Measurements from ENCODE around the gene NAT8L.

NAT8L gene

GRCh38 chr4:2080429-2081300 is 21.5 kb downstream of the NAT8L start:
- DNase-seq (ENCODE audit: insufficient read length, low spot score), result no peak
- no peak for TF ChIP-seq CTCF (IDR thresholded peaks at IDR 0.05; ENCODE audit: insufficient read depth, missing control alignments)
- FAIRE-seq, result no peak

GRCh38 chr4:2081540-2081939 is 22.4 kb downstream of the NAT8L start:
- no peak for TF ChIP-seq CTCF (IDR thresholded peaks at IDR 0.05; ENCODE audit: insufficient read depth, missing control alignments)
- DNase-seq (ENCODE audit: insufficient read length, low spot score), result no peak
- no peak for FAIRE-seq

GRCh38 chr4:2082118-2082517 is 23.0 kb downstream of the NAT8L start:
- FAIRE-seq (no peak), DNase-seq (ENCODE audit: insufficient read length, low spot score) (no peak)
- no peak for TF ChIP-seq CTCF (IDR thresholded peaks at IDR 0.05; ENCODE audit: insufficient read depth, missing control alignments)

- TF ChIP-seq CTCF (IDR thresholded peaks at IDR 0.05; ENCODE audit: insufficient read depth, missing control alignments), result no peak
- FAIRE-seq (no peak), DNase-seq (ENCODE audit: insufficient read length, low spot score) (no peak)
Measured at GRCh38 chr4:2082627-2083026, 23.5 kb downstream of the NAT8L start.

- FAIRE-seq (no peak), DNase-seq (ENCODE audit: insufficient read length, low spot score) (no peak)
- TF ChIP-seq CTCF (IDR thresholded peaks at IDR 0.05; ENCODE audit: insufficient read depth, missing control alignments), result no peak
Measured at GRCh38 chr4:2083116-2083825, 24.1 kb downstream of the NAT8L start.

- TF ChIP-seq CTCF (IDR thresholded peaks at IDR 0.05; ENCODE audit: insufficient read depth, missing control alignments), result no peak
- no peak for FAIRE-seq
- DNase-seq (ENCODE audit: insufficient read length, low spot score), result no peak
Measured at GRCh38 chr4:2083826-2084160, 24.7 kb downstream of the NAT8L start.

GRCh38 chr4:2084316-2084715 is 25.2 kb downstream of the NAT8L start:
- FAIRE-seq (no peak), DNase-seq (ENCODE audit: insufficient read length, low spot score) (no peak)
- no peak for TF ChIP-seq CTCF (IDR thresholded peaks at IDR 0.05; ENCODE audit: insufficient read depth, missing control alignments)

Data from D721Med (cell line).